GM19025 (cell line): ENCODE results near the gene STYK1.

Source experiments
- ATAC-seq: cut with Tn5 transposase; IDR thresholded peaks from one replicate; pipeline ENCODE4 v1.9.1; 2021; ENCODE audit warnings: mild to moderate bottlenecking, low read depth, moderate library complexity; ENCODE audit not compliant: unreplicated experiment

Gene STYK1, protein sequence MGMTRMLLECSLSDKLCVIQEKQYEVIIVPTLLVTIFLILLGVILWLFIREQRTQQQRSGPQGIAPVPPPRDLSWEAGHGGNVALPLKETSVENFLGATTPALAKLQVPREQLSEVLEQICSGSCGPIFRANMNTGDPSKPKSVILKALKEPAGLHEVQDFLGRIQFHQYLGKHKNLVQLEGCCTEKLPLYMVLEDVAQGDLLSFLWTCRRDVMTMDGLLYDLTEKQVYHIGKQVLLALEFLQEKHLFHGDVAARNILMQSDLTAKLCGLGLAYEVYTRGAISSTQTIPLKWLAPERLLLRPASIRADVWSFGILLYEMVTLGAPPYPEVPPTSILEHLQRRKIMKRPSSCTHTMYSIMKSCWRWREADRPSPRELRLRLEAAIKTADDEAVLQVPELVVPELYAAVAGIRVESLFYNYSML

DNA sequence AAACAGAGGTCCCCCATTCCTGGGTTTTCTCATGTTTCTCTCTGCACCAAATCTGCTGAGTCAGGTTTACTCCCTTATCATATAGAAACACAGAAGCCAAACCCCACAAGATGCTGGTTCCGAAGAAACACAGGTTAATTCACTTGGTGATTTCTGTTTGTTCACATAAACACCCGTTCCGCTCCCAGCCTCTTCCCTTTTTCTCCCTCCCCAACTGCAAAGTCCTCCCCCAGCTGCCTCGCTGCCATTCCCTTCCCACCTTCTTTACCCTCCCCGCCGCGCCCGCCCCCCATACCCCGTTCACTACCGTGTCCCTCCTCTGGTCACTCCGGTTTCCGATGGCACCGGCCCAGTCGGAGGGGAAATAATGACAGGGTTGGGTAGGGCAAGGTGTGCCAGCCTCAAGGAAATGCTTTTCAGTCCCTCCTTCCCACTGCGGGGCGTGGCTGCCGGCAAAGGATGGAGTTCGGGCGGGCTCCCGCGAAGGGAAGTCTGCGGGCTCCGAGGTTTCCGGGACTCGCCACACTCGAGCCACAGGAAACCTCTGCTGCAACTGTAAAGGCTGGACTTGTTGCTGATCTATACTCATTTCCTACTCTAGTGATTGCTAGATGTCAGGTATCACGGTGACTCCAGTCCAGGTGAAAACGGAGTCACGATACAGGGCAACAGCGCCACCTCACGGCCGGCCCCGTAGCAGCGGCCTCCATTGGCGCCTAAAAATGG is at the start of gene STYK1:
TSS of gene STYK1 (minus strand) at position 394 of the 726 bp plus-strand sequence. CDS start 39,434 bp downstream, outside the sequence.
- peak; percentile 61 for ATAC-seq

DNA sequence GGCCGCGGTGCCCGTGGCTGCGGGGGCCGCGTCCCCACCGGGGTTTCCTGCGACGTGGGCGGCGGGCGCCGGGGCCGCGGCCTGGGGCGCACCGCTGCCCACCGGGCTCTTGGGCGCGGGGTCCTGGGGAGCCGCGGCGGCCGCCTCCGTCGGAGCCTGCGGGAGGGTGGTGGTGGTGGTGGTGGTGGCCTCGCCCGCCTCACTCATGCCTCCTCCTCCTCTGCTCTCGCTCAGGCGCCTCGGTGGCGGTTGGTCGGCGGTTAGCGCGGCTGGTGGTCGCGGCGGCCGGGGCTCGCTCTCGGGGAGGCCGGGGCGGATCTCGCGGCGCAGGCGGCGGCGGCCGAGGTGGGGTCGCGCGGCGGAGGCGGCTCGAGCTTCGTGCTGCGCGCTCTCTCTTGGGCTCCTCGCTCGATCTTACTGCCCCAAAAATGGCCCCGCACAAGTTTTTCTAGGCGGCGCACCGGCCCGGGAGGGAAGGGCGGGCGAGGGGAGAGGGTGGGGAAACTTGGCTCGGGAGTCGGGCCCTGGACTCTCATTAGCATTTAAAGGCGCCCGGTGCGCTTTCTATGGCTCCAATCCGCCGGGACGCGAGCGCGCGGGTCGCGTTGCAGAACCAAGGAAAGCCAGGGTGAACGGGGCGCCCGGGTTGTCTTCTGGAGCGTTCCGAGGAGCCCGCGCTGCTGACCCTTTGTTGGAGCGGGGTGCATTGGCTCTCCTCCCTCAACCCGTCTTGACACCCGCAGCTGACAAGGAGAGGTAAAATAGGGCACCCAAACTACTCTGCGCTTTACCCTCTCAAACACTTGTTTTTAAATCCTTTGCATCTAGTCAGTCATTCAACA is 49.3 kb upstream of the STYK1 start, which contains the start of gene YBX3:
TSS of gene YBX3 (minus strand) at position 419 of the 842 bp plus-strand sequence. CDS start at position 207, 212 bp downstream.
- peak; percentile 46 for ATAC-seq

DNA sequence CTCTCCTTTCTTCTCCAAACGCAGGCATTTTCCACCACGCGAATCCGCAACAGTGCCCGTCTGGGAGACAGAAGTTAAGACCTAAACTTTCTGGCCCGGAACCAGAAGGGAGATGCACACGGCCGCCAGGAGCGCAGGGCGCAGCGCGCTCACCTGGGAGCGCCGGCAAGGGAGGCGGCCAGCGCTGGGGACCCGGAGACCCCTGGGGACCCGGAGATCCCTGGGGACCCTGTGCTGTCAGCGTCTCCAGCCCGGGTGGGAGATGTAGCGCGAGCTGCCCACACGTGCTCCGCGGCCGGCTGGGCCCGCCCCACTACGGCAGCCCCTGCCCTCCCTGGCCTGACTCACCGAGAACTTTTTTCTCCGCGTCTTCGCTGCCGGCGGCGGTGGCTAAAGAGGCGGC is 48.7 kb upstream of the STYK1 start:
- peak; percentile 49 for ATAC-seq

DNA sequence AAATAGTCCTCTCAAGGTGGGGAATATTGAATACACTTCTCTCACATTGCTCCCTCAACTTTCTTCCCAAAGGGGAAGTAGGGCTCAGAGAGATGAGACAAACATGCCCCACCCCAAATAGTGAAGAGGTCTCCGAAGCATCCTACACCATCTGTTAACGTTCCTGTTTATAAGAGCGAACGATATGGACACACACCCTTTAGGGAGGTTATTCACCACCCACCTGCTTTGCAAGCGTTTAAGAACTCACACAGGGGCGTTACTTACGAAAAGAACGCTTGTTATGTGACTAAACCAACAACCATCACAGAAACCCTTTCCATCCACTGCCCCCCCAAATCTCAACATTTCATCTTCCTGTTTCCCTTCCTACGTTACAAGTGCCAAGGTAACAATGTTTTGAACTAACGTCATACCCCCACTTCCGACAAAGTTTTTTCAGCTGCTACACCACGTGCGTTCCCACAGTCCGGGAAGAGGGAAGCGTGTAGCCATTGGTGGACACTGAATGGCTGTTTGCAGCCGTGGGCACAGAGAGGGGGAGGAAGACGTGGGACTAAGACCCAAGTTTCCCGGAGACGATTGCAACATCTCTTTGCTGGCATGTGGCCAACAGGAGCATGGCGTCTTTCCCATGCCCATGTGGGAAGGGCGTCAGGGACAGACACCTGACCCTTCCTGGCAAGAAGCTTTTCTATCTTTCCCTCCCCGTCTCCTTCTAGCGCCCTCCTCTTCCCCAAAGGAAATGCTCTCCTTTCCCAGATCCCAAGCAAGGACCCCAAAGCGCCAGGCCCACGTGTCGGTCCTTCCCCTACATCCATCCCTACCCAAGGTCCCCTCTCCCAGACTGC is 48.0 kb upstream of the STYK1 start:
- ATAC-seq = no peak

DNA sequence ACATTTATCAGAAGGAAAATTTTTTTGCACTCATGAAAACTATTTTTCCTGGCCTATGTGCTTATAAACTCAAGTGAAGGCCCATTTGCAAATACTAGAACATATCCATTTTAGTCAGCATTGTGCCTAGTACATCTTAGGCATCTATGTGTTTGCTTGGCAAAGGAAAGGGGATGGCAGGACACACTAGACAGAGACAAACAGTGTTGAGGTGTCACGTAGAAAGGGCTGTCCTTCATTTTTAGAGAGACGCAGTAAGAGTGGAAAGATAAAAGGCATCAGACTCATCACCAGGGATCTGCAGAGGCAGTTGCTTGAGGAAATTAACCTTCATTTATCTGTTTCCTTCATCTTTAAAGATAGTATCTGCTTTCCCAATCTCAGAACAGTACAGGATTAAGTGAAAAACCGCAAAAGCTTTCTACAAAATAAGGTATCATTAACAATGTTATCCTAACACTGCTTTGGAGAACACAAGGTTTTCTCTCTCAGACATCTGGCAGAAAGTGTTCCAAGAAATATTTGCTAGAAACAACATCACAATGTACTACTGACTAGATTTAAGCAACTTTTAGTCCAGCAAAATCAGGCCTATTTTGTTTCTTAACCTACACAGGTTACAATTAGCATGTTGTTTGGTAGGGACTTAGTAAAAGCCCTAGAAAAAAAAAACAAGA is 47.3 kb upstream of the STYK1 start:
- ATAC-seq = no peak

DNA sequence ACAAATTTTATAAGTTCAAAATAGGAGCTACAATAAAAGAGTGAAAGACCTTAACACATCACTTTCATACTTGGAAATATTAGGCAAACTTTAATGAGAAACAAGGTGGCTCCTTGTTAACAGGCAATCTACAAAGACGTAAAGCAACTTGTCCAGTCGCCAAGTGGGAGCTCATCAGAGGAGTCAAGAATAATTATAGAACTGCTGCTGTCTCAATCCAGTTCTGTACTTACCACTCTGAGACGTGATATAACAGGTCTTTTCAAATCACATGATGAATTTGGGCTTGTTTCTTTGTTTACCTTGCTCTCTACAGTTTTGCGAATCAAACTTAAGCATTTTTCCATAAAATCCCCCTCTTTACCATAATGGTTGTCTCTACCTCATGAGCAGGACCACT is 45.6 kb upstream of the STYK1 start:
- ATAC-seq = no peak

DNA sequence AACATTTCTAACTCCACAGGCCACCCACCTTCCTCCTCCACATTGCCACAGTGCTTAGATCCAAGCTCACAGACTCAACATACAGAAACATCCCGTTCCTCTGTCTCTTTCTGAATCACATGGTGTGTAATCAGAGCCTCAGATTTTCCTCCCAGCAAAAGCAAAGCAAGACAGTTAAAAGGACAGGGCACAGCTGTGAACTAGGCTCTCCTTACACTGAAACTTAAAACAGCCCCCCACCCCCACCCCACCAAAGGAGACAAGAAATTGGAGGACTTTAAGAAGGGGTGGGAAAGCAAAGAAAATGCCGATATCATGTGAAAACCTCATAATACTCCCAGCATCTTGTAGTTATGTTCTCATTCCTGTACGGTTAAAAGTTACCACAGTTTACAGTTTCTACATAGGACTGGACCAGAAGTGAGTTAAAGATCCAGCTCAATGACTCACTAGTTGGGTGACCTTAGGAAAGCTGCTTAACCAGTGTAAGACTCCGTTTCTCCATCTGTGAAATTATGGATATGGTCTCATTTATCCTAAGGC is 44.5 kb upstream of the STYK1 start:
- no peak for ATAC-seq

DNA sequence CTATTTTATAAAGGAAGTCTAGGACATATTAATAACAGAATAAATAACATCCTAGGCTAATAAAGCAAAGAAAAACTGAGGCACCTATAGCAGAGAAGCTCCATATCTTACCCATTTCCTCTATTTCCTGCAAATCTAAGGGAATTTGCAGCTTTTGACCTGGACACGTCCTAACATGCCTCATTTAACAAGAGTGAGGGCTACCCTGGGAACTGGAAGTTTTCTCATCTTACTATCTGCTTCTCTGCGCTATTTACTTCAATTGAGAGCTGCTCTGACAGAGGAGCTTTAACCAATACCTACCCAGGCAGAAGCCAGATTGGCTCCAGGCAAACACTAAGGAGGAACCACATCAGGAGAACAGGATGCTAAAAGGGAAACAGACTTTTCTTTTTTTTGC is 43.6 kb upstream of the STYK1 start:
- ATAC-seq = no peak

DNA sequence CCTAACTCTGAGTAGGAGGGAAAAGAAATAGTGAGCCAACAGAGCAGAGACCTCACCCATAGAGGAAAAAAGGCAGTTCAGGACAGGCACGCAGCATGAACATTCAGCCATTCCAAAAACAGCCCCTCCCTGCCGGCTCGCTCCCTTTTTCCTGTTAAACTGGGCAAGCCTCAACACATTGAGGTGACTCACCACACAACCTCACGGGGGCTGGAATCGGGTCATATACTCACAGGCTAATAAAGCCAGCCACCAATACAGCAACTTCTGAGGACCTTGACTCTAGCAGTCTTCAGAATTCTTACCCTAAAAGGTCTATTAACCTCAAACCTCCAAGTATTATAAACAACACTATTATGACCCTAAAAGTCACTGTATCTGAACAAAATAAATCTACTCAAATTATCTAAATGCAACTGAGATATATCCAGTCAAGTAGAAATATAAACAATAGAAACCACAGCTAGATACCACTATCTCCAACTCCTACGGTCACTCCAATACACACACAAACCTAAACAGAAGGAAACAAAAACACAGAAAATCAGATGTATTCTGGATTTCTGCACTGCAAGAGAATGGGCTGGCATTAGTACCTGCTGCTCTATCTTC is 43.0 kb upstream of the STYK1 start:
- ATAC-seq = no peak

DNA sequence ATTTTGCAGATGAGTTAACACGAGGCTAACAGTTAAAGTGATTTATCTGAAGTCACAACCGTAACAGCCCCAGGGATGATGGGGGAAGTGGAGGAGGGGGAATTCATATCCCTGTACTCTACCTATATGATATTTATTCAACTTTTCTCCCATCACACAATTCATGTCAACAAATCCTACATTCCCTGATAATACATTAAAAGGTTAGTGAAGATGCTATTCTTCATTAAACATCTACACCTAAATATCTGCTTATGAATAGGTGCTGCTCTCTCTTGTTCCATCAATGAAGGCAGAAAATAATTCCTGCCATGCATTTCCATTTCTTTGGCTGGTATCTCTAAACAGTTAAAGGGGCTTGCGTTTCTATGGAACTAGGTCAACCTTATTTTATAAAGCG is 42.4 kb upstream of the STYK1 start:
- ATAC-seq = no peak

DNA sequence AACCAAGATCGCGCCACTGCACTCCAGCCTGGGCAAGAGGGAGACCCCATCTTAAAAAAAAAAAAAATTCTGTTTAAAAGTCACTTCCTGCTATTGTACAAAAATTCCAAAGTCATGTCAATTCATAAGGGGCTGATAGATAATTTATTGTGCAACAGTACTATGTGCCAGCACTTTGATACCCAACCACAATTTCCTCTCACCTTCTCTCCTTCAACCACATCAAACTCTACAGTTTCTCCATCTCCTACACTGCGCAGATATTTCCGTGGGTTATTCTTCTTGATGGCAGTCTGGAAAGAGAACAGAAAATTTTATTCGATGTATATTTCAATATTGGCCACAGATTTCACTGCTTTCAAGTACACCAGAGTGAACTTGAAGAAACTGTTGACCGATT is 41.6 kb upstream of the STYK1 start:
- ATAC-seq = no peak

DNA sequence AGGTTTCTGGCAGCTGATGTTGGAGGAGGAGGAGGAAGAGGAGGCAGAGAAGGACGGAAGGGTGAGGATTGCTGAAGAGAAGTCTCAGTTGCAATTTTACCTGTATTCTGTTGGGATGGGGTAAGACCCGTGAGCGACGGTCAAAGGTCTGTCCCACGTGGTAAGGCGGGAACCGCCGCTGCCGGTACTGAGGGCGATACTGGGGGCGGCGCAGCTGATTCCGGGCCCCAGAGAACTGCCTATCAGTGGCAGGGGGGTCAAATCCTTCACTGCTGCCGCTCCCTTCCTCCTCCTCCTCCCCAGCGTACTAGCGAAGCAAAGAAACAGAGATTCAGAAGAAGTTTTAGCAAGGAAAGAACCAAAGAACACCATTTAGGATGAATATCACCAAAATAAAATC is 36.0 kb upstream of the STYK1 start:
- no peak for ATAC-seq

DNA sequence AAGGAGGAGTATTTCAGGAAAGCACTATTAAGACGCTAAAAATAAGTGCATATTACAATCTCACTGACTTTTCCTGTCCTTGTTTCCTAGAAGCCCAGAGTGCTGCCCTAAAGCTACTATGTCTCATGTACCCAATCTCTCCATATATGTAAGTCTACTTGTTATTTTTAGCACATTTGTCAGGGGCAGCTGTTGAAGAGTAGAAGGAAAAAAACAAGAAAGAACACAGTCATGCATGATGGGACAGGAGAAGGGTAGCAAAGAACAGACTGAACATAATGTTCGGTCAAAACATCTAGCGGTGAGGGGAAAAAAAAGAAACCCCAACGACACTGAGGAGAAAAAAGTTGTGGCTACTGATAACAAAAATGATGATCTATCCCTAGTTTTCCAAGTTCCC is 35.0 kb upstream of the STYK1 start:
- no peak for ATAC-seq

DNA sequence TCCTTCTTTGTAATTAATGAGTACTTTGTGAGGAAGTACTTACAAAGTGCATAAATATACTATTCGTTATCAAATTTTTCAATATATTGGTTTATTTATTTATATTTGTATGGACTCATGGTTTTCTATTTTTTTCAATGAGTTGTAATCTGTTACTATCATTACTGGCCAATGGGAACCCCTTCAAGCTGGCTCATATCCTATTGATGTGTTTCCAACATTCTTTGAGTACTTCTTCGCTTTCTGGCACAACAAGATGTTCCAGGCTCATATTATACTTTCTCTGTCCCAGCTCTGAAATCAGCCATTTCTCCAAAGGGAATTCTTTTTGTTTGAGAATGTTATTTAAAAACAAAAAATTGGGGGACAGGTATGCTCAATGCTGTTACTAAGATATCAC is 31.8 kb upstream of the STYK1 start:
- ATAC-seq = no peak

DNA sequence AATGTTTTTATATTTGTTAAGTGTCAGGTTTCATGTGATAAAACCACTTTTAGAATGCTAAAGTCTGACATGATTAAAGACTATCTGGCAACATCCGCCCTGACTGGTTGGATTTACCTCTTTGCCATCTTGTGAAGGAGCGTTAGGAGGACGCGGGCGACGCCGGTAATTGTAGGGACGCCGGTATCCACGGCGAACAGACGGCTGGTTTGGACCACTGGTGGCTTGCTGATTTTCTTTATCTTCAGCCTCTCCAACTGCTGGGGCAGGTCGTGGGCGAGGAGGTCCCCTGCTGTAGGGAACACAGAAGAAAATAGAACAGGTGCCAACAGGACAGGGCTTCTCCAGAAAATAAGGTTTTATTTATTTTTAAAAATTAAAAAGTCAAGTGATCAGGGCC is 28.0 kb upstream of the STYK1 start:
- no peak for ATAC-seq

DNA sequence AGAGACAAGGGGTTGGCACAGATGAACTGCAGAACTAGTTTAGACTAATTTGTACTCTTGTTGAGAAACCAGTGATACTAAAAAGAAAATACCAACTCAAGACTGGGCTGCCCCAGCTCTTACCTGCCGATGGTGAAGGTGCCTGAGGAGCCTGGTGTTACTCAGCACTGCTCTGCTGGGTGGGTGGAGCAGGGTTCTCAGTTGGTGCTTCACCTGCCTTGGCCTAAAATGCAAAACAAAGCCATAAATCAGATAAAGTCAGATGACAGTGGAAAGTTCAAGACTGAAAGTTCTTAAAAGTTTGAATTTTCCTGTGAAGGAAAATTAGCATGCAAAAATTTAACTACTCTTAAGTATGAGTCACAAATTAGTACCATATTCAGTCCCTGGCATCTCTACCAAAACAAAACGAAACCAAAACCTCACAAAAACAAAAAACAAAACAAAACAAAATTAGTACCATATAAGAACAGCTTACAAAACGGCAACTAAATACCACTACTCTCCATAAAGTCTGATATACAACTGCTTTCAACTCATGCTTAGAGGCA is 27.4 kb upstream of the STYK1 start:
- ATAC-seq = peak; percentile 74

DNA sequence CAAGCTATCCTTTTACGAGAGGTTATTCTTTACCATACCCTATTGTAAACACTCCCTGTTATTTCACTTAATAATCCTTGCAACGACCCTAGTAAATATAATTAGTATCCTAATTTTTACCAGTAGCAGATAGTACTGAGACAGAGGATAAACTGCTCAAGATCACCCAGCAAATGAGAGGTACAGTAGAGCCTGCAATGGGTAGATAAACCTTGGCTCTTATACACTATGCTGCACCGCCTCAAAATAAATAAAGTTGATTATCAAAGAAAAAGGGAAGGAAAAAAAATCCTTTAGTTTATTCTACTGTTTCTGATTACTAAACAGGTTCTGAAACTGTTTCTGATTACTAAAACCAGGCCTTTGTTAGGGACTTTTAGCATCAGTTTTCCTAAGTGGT is 26.7 kb upstream of the STYK1 start:
- ATAC-seq = no peak

DNA sequence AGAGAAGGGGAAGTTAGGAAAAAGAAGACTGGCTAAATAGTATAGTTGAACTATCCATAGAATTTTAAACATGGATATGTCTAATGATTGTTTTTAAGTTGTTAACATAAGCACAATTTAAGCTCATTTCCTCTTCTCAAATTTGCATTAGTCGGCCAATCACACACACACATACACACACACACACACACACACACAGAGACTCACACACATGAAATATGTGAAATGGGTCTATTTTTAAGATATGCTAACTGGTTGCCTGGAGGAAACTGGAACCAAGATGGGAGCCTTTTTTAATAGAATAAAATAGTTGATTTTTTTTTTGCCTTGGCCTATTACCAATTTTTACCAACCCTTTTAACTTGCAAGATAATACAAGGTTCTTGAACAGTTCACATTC is 24.0 kb upstream of the STYK1 start:
- no peak for ATAC-seq
